Spleen (tissue), 11 donors: ENCODE data around the gene LILRB2. TPM values are rescaled to one million over a fixed set of nuclear protein-coding genes. Genes with fewer than 3 reads are reported as not detected.
"Not testable (repeated sequence)": the region's sequence is repeated elsewhere in the genome, so short reads cannot be mapped to it uniquely, and the experiment has no call there.

ENCODE experiments used
- DNase-seq: peaks from one replicate; pipeline ENCODE4 v3.0.0-alpha.2; 2020
- H3K27ac ChIP-seq, 8 donors: fragments of 200-600 bp; sonication (generic) in 7 of 8; 1 replicate in 4 of 8; 2 replicates in 4 of 8; pipeline versions ENCODE4 v1.5.0 to v1.8.0; 2016 to 2021; ENCODE audit warnings: inconsistent platforms in 4 of 8, mild to moderate bottlenecking in 4 of 8, moderate library complexity in 1 of 8
- H3K27me3 ChIP-seq, 7 donors: fragments of 200-600 bp; sonication (generic) in 6 of 7; replicated peaks in 1 of 7; 1 replicate in 4 of 7; 2 replicates in 3 of 7; pipeline versions ENCODE4 v1.5.0 to v1.8.0; 2016 to 2021; ENCODE audit warnings: inconsistent platforms in 3 of 7, mild to moderate bottlenecking in 1 of 7
- H3K36me3 ChIP-seq, 6 donors: fragments of 200-600 bp; sonication (generic) in 5 of 6; 1 replicate in 4 of 6; 2 replicates in 2 of 6; pipeline versions ENCODE4 v1.5.0 to v1.8.0; 2016 to 2021; ENCODE audit warnings: inconsistent platforms in 2 of 6
- H3K4me1 ChIP-seq, 6 donors: fragments of 200-600 bp; sonication (generic) in 5 of 6; 1 replicate in 3 of 6; 2 replicates in 3 of 6; pipeline versions ENCODE4 v1.5.0 to v1.8.0; 2016 to 2021; ENCODE audit warnings: inconsistent platforms in 3 of 6
- H3K4me3 ChIP-seq, 8 donors: fragments of 200-600 bp; sonication (generic) in 7 of 8; 1 replicate in 4 of 8; 2 replicates in 4 of 8; pipeline versions ENCODE4 v1.5.0 to v1.8.0; 2016 to 2021; ENCODE audit warnings: inconsistent platforms in 4 of 8, mild to moderate bottlenecking in 4 of 8, moderate library complexity in 2 of 8
- H3K9me3 ChIP-seq, 8 donors: fragments of 200-600 bp; sonication (generic) in 7 of 8; 1 replicate in 4 of 8; 2 replicates in 4 of 8; pipeline versions ENCODE4 v1.5.0 to v1.8.0; 2016 to 2021; ENCODE audit warnings: inconsistent platforms in 4 of 8
- POLR2A ChIP-seq, 3 donors: fragments of 450-650 bp; IDR thresholded peaks; one replicate each; pipeline ENCODE4 v1.5.1; 2017; ENCODE audit warnings: antibody characterized with exemption in 3 of 3, mild to moderate bottlenecking in 1 of 3
- POLR2AphosphoS5 ChIP-seq, 3 donors: sonication (generic); formaldehyde crosslinking; IDR thresholded peaks; one replicate each; pipeline ENCODE4 v1.5.1; 2017; ENCODE audit warnings: antibody characterized with exemption in 3 of 3
- WGBS, 5 donors: extraction: QIAGEN DNeasy Blood & Tissue Kit in 3 of 5; methylation state at CpG; one replicate each; pipeline versions ENCODE4 v1.1.5 to v1.1.7; 2013 to 2018; 5-methylcytosine and 5-hydroxymethylcytosine counted together
- intact Hi-C: fragments of 100-400 bp; cut with DNase I; formaldehyde crosslinking; loops from one replicate; pipeline ENCODE4 v1.15.0; 2023; ENCODE audit warnings: low total_unique reads
- polyA plus RNA-seq, 3 donors: library from polyadenylated mRNA; stranded (reverse); fragments of 200-250 nt; gene quantifications; one replicate each; pipeline ENCODE4 v1.2.1, GENCODE V29; 2013
- total RNA-seq, 7 donors: library from RNA; depleted of rRNA in 3 of 7; stranded (reverse); fragments of >200 nt in 3 of 7; fragmentation: NEBNext Ultra II Directional in 4 of 7; extraction: Animal tissue kit (Norgen Biotek cat#: 25700) in 4 of 7; gene quantifications; one replicate each; pipeline versions ENCODE4 v1.1.0 to v1.2.1, GENCODE V29; 2016 to 2021
- TF ChIP-seq, protein P1 (sequence below), 11 experiments: fragments of 200-600 bp in 7 of 11; fragments of 450-650 bp in 4 of 11; sonication (generic) in 4 of 11; IDR thresholded peaks in 8 of 11; conservative IDR thresholded peaks in 3 of 11; 1 replicate in 7 of 11; 2 replicates in 4 of 11; pipeline versions ENCODE4 v1.4.0 to v1.8.0; 2016 to 2021; ENCODE audit warnings: antibody characterized with exemption in 11 of 11, inconsistent platforms in 4 of 11, mild to moderate bottlenecking in 1 of 11
- donor health status: healthy with polysubstance abuse.
- donor health status: DM: no; HTN: no; CAD: no; lungs with moderate emphysema.
- donor health status: DM: no; HTN: no; CAD: no.
- donor health status: Bipolar disorder and iron deficiency.
- donor health status: healthy.
- donor health status: DM: no; HTN: no; CAD: no.
- donor health status: DM: yes; HTN: yes; CAD: no.

The LILRB2 gene
- total and polyA plus RNA-seq, 10 donors: 10.2 to 209 (median 81.5) TPM

GRCh38 chr19:54252243-54252642, 28.7 kb downstream of the LILRB2 start:
- H3K27ac ChIP-seq: peak overlapping the region in 5 of 8 donors; percentile 10 to 55 (median 42)
- no peak overlapping the region for H3K4me3 ChIP-seq
- H3K4me1 ChIP-seq: peaks cover 6 to 77% (median 36%) of the 10 kb centered on the region in 6 donors
- H3K36me3 ChIP-seq: peaks cover 0 to 28% (median 0%) of the 10 kb centered on the region in 6 donors
- TF ChIP-seq POLR2AphosphoS5 (IDR thresholded peaks at IDR 0.05) (no peak), POLR2A (IDR thresholded peaks at IDR 0.05) (no peak)
- TF ChIP-seq, protein P1, sequence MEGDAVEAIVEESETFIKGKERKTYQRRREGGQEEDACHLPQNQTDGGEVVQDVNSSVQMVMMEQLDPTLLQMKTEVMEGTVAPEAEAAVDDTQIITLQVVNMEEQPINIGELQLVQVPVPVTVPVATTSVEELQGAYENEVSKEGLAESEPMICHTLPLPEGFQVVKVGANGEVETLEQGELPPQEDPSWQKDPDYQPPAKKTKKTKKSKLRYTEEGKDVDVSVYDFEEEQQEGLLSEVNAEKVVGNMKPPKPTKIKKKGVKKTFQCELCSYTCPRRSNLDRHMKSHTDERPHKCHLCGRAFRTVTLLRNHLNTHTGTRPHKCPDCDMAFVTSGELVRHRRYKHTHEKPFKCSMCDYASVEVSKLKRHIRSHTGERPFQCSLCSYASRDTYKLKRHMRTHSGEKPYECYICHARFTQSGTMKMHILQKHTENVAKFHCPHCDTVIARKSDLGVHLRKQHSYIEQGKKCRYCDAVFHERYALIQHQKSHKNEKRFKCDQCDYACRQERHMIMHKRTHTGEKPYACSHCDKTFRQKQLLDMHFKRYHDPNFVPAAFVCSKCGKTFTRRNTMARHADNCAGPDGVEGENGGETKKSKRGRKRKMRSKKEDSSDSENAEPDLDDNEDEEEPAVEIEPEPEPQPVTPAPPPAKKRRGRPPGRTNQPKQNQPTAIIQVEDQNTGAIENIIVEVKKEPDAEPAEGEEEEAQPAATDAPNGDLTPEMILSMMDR (IDR thresholded peaks at IDR 0.05 in 8 of 11, conservative IDR thresholded peaks at IDR 0.05 in 3 of 11): no peak
- H3K9me3 ChIP-seq: no peaks in the 10 kb centered on the region
- WGBS, 5 donors: 49 to 76% (median 73%) methylated on average over 9 of the region's 9 CpGs
- no peak for DNase-seq
- peaks cover 0 to 53% (median 0%) of the 10 kb centered on the region in 7 donors for H3K27me3 ChIP-seq
- intact Hi-C loops: no loop called here

DNA sequence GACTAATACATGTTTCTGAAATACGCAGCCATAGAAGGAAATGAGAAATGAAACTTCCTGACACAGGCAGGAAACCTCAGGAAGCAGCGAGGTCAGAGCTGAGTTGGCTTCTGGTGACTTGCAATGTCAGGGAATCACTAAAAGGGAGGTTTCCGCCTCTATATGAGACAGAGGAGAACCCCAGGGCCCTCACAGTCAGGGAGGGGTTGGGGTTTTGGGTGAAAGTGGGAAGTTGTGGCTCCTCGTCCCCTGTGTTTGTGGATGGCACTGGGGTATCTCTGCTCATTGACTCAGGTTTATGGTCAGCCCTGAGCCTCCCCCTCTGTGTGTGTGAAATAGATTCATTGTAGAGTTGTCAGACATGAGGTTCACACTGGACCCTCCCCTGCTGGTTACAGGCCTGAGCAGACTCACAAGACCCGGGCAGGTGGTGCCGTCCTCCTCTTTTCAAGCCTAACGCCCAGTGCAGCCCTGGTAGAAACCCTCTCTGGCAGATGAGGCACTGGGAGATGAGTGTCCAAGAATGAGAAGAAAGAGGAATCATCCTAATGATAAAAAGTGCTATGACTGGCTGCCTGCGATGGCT, 32.8 kb downstream of the LILRB2 start:
- Histone ChIP-seq H3K4me1 (peaks cover 7 to 59% (median 36%) of the 10 kb centered on the region in 6 donors), H3K27me3 (peaks cover 0 to 19% (median 0%) of the 10 kb centered on the region in 7 donors), H3K4me3 (peak overlapping the region in 1 of 8 donors; percentile 36), H3K9me3 (no peaks in the 10 kb centered on the region), H3K27ac (peak overlapping the region; percentile 55 to 92 (median 88)), H3K36me3 (peaks cover 0 to 12% (median 0%) of the 10 kb centered on the region in 6 donors)
- peak in 2 of 3 donors; percentile 43 to 88 for TF ChIP-seq POLR2AphosphoS5 (IDR thresholded peaks at IDR 0.05)
- TF ChIP-seq POLR2A (IDR thresholded peaks at IDR 0.05): no peak
- 26 to 35% (median 31%) methylated on average over 7 to 8 of the region's 8 CpGs for WGBS, 5 donors
- peak; percentile 87 for DNase-seq
- intact Hi-C loops: no loop called here

DNA sequence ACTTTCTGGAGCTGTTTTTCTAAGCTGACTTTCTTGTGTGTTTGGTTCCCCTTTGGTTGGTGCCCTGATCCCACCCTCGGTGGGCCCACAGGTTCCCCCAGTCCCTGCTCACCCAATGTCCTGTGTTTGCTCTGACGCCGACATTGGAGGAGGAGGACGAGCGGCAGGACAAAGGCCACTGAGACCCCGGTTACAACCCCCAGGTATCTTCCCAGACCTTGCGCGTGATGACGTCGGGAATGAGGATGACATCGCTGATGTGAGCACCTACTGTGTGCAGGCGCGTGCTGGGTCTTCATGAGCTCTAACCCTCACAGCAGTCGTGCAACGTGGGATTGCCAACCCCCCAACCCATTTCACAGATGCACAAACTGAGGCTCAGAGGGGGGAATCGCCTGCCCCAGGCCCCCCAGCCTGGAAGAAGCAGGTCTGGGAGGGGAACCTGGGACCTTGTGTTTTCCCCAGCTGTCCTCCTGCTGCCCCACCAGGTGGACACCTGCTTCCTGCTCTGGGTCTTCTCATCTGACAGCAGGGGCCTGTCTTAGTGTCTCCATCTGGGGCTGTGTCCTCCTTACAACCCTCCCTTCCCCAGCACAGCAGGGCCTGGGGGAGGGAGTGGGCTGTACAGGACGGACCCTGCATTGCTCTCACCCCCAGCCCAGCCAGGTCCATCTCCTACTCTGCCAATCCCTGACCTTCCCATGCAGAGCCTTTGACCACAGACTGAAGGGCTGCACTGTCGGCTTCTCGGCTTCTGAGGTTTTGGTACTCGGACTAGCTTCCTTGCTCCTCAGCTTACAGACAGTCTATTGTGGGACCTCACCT, 33.6 kb downstream of the LILRB2 start:
- Histone ChIP-seq H3K4me3 (peak overlapping the region in 1 of 8 donors; percentile 36), H3K27ac (peak overlapping the region; percentile 55 to 92 (median 88)), H3K9me3 (no peaks in the 10 kb centered on the region), H3K36me3 (peaks cover 0 to 4% (median 0%) of the 10 kb centered on the region in 6 donors), H3K4me1 (peaks cover 7 to 51% (median 33%) of the 10 kb centered on the region in 6 donors), H3K27me3 (peaks cover 0 to 12% (median 0%) of the 10 kb centered on the region in 7 donors)
- WGBS, 5 donors: 67 to 76% (median 74%) methylated on average over 18 to 20 of the region's 20 CpGs
- TF ChIP-seq POLR2A (IDR thresholded peaks at IDR 0.05) (no peak), POLR2AphosphoS5 (IDR thresholded peaks at IDR 0.05) (peak in 1 of 3 donors; percentile 12)
- no peak for DNase-seq
- intact Hi-C loops: no loop called here

DNA sequence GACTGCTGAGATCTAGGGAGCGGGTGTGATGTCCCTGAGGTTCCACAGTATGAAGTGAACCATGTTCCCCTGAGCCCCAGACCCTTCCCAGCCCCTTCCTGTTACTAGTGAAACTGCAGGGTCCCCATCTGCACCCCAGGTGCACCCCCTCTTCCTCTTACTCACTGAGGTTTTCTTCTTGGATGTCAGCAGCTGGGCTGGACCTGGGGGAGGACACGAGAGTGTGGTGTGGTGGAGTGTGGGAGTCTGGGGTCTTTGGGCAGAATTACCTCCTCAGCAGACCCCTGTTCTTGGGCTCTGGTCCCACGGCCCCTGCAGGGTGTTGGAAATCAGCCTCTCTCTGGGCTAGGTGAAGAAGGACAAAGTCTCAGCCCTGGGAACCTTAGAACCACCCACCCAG, 35.0 kb downstream of the LILRB2 start:
- intact Hi-C loops: no loop called here
- no peak for DNase-seq
- no peak for TF ChIP-seq POLR2AphosphoS5 (IDR thresholded peaks at IDR 0.05)
- TF ChIP-seq, protein P1 (IDR thresholded peaks at IDR 0.05 in 8 of 11, conservative IDR thresholded peaks at IDR 0.05 in 3 of 11): no peak
- H3K4me1 ChIP-seq: peaks cover 7 to 46% (median 30%) of the 10 kb centered on the region in 6 donors
- H3K9me3 ChIP-seq: no peaks in the 10 kb centered on the region
- peaks cover 0 to 9% (median 0%) of the 10 kb centered on the region in 7 donors for H3K27me3 ChIP-seq
- WGBS, 5 donors: 47 to 60% (median 55%) methylated on average over 3 of the region's 3 CpGs
- H3K36me3 ChIP-seq: no peaks in the 10 kb centered on the region
- H3K4me3 ChIP-seq: no peak overlapping the region
- H3K27ac ChIP-seq: peak overlapping the region in 3 of 8 donors; percentile 11 to 91 (median 91)

GRCh38 chr19:54243809-54244208, 37.1 kb downstream of the LILRB2 start:
- Histone ChIP-seq H3K36me3 (peaks cover 0 to 18% (median 0%) of the 10 kb centered on the region in 6 donors), H3K4me1 (peaks cover 7 to 35% (median 25%) of the 10 kb centered on the region in 6 donors), H3K27me3 (peaks cover 0 to 16% (median 0%) of the 10 kb centered on the region in 7 donors)
- H3K9me3 ChIP-seq, H3K4me3 ChIP-seq, H3K27ac ChIP-seq, intact Hi-C loops, DNase-seq: not testable (repeated sequence)
- 19 to 39% (median 38%) methylated on average over 3 to 7 of the region's 8 CpGs; no CpG with 5 or more reads in 2 of the 5 donors for WGBS, 5 donors

- H3K27ac ChIP-seq: peak within 1 kb of the TSS in 4 of 8 donors; percentile 15 to 78 (median 48)
- H3K4me1 ChIP-seq: peaks cover 5 to 24% (median 15%) of the 10 kb centered on the region in 6 donors
- DNase-seq: peak; percentile 85
- peaks cover 0 to 30% (median 0%) of the 10 kb centered on the region in 6 donors for H3K36me3 ChIP-seq
- H3K4me3 ChIP-seq: peak within 1 kb of the TSS in 1 of 8 donors; percentile 16
- H3K9me3 ChIP-seq, intact Hi-C loops: not testable (repeated sequence)
- 50 to 74% (median 60%) methylated on average over 1 to 6 of the region's 6 CpGs; no CpG with 5 or more reads in 2 of the 5 donors for WGBS, 5 donors
- H3K27me3 ChIP-seq: peaks cover 0 to 16% (median 0%) of the 10 kb centered on the region in 7 donors
These were observed 38.3 kb downstream of the LILRB2 start, which contains the start of gene LILRA6 for GRCh38 chr19:54242646-54243045. Gene LILRA6, minus strand, starts transcription at chr19:54242790.

- Histone ChIP-seq H3K27me3 (peaks cover 0 to 15% (median 0%) of the 10 kb centered on the region in 7 donors), H3K27ac (peak overlapping the region in 4 of 8 donors; percentile 15 to 78 (median 30)), H3K36me3 (peaks cover 0 to 33% (median 0%) of the 10 kb centered on the region in 6 donors), H3K4me1 (peaks cover under 1 to 20% (median 10%) of the 10 kb centered on the region in 6 donors), H3K4me3 (peak overlapping the region in 1 of 8 donors; percentile 16)
- H3K9me3 ChIP-seq, intact Hi-C loops, DNase-seq: not testable (repeated sequence)
- 57 to 81% (median 68%) methylated on average over 2 to 4 of the region's 4 CpGs; no CpG with 5 or more reads in 1 of the 5 donors for WGBS, 5 donors
These were observed 38.7 kb downstream of the LILRB2 start for GRCh38 chr19:54242234-54242633.
